Measurements from ENCODE around the gene OR6P1.

- TF ChIP-seq CTCF (IDR thresholded peaks at IDR 0.05) = no peak
- TF ChIP-seq POLR2A (IDR thresholded peaks at IDR 0.05) = no peak
- no peak for TF ChIP-seq EP300 (IDR thresholded peaks at IDR 0.05)
Observed at GRCh38 chr1:158563853-158564252, 6.5 kb downstream of the OR6P1 start.
